GM23248 (cell line): ENCODE results near the gene CHADL.

Experiments
- EZH2 ChIP-seq: fragments of 200-600 bp; sonication (generic); IDR thresholded peaks from 2 replicates; pipeline ENCODE4 v1.6.1; 2018; ENCODE audit warnings: antibody characterized with exemption, mild to moderate bottlenecking; ENCODE audit not compliant: insufficient read depth, poor library complexity, severe bottlenecking
- EZH2phosphoT487 ChIP-seq: fragments of 200-600 bp; sonication (generic); IDR thresholded peaks from 2 replicates; pipeline ENCODE4 v1.6.1; 2018; ENCODE audit warnings: antibody characterized with exemption, moderate library complexity, mild to moderate bottlenecking, low read depth; ENCODE audit not compliant: insufficient read depth

DNA sequence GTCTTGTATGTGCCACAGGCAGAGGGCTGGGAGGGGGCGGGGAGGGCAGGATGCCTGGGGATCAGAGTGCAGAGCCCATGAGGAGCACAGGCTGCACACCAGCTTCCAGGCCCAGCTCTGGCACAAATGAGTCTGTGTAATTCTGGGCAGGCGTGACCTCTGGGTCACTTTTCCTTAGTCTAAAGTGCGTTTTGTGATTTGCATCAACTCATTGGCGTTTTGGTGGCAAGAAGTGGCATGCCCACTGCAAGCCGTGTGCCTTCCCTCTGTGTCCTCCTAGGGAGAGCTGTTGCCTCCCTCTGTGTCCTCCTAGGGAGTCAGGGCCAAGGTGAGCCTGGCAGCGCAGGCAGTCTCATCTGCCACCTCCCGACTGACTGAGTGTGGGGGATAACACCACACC lies 17.2 kb downstream of the CHADL start:
- TF ChIP-seq EZH2, result no peak
- no peak for TF ChIP-seq EZH2phosphoT487
